LNCAP (cell line): Measurements from ENCODE around the gene PRKCA.

Experiments
- CTCF ChIP-seq: fragments of 450-650 bp; IDR thresholded peaks from 2 replicates; pipeline ENCODE4 v1.5.1; 2017; ENCODE audit warnings: mild to moderate bottlenecking

The PRKCA gene

GRCh38 chr17:66450008-66450851, 147.8 kb downstream of the PRKCA start:
- no peak for TF ChIP-seq CTCF

GRCh38 chr17:66450852-66451158, 148.4 kb downstream of the PRKCA start:
- TF ChIP-seq CTCF = no peak

- no peak for TF ChIP-seq CTCF
Measured at GRCh38 chr17:66451188-66452149, 149.1 kb downstream of the PRKCA start.

- TF ChIP-seq CTCF = no peak
Measured at GRCh38 chr17:66455060-66455459, 152.6 kb downstream of the PRKCA start.

GRCh38 chr17:66458782-66459181, 156.4 kb downstream of the PRKCA start:
- no peak for TF ChIP-seq CTCF

- TF ChIP-seq CTCF = no peak
Measured at GRCh38 chr17:66459811-66460270, 157.4 kb downstream of the PRKCA start.

- no peak for TF ChIP-seq CTCF
Measured at GRCh38 chr17:66460558-66460957, 158.1 kb downstream of the PRKCA start.
